Naive thymus-derived CD8-positive, alpha-beta T cell (primary cell): ENCODE results near the gene UBE2E3. TPM values are rescaled to one million over a fixed set of nuclear protein-coding genes. Genes with fewer than 3 reads are reported as not detected.
"Not testable (repeated sequence)": the region's sequence is repeated elsewhere in the genome, so short reads cannot be mapped to it uniquely, and the experiment has no call there.

Experiments used
- ATAC-seq, 2 donors: fragments of 150-1000 bp; cut with Tn5 transposase in 1 of 2; sonication (Bioruptor Pico), chemical (Tn5 transposase) in 1 of 2; 1 replicate in 1 of 2; 2 replicates in 1 of 2; pipeline ENCODE4 v1.10.0; 2021; ENCODE audit warnings: mild to moderate bottlenecking in 2 of 2, moderate library complexity in 2 of 2
- POLR2A ChIA-PET: fragments of 350-600 bp; sonication (Branson Sonifier 250); formaldehyde crosslinking; loops from one replicate; lab custom pipeline; 2021; ENCODE audit warnings: antibody characterized with exemption; lab: Charles Lee
- DNase-seq, 10 donors: peaks; one replicate each; pipeline versions ENCODE4 v3.0.0 to v3.0.0-alpha.2; 2020 to 2022
- H3K27ac Mint-ChIP-seq, 10 donors: one replicate each; pipeline ENCODE4 v1.8.0; 2020 to 2022; ENCODE audit warnings: mild to moderate bottlenecking in 10 of 10, mixed read lengths in 10 of 10, moderate library complexity in 4 of 10, inconsistent platforms in 1 of 10
- H3K27me3 Mint-ChIP-seq, 5 donors: one replicate each; pipeline ENCODE4 v1.8.0; 2021 to 2022; ENCODE audit warnings: mixed read lengths in 5 of 5
- H3K36me3 Mint-ChIP-seq, 3 donors: one replicate each; pipeline ENCODE4 v1.8.0; 2020 to 2022; ENCODE audit warnings: mixed read lengths in 3 of 3, mild to moderate bottlenecking in 2 of 3, inconsistent platforms in 1 of 3
- H3K4me1 Mint-ChIP-seq, 4 donors: one replicate each; pipeline ENCODE4 v1.8.0; 2021 to 2022; ENCODE audit warnings: mixed read lengths in 4 of 4
- H3K4me3 Mint-ChIP-seq, 10 donors: one replicate each; pipeline ENCODE4 v1.8.0; 2020 to 2022; ENCODE audit warnings: mild to moderate bottlenecking in 10 of 10, mixed read lengths in 10 of 10, moderate library complexity in 6 of 10, inconsistent platforms in 1 of 10
- H3K9me3 Mint-ChIP-seq, 9 donors: one replicate each; pipeline ENCODE4 v1.8.0; 2020 to 2022; ENCODE audit warnings: mixed read lengths in 9 of 9, mild to moderate bottlenecking in 3 of 9, inconsistent platforms in 1 of 9, moderate library complexity in 1 of 9
- polyA plus RNA-seq, 3 donors: library from polyadenylated mRNA; unstranded; fragments of 300-500 nt; fragmentation: Illumina TruSeq; gene quantifications; one replicate each; pipeline ENCODE4 v1.2.3, GENCODE V29; 2021
- total RNA-seq, 8 experiments: library from RNA in 2 of 8; stranded (reverse) in 2 of 8; gene quantifications; one replicate each; pipeline ENCODE4 v1.2.3 and lab custom pipeline; 2021 to 2026

The UBE2E3 gene
- 10 to 100 TPM; 24.5 to 25.0 TPM for total RNA-seq
- 10 to 100 TPM; 39.8 to 55.7 (median 44.8) TPM for polyA plus RNA-seq
- 9.5 to 14.9 (median 13.6) reads per million in 6 experiments for total RNA-seq (lab: John Stamatoyannopoulos, UW)

DNA sequence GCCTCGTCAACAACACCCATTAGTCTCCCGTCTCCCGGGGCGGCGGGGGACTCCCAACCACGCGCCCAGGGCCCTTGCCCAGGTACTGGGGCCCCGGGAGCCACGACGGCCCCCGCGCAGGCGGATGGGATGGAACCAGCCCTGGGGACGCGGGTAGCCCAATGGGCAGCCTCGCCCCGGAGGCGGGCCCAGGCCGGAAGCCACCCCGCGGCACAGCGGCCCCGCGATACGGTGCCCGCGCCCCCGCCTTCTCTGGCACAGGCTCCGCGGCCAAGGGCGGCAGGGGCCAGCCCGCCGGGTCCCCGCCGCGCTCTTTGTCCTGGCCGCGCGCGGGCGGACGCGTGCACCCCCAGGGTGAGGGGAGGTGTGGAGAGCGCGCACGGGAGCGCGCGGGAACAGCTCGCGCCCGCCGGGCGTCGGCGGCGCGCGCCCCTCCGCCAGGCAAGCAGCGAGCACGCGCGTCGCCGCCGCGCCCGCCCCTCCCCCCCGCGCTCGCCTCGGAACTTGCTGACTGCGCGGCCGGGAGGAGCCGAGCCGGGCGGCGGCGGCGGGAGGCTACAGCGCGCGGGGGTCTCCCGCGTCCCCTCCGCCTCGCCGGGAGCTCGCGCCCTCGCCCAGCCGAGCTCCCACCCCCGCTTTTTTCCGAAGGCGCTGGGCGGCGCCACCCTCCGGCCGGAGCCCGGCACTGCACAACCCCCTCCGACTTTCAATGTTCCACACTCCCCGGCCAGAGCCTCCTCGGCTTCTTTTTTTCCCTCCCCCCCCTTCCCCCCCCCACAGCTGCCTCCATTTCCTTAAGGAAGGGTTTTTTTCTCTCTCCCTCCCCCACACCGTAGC, at the start of gene UBE2E3:
Gene UBE2E3 (plus strand): TSS at position 500 of the 837 bp plus-strand sequence. CDS start 1,438 bp downstream, outside the sequence.
- no peaks in the 10 kb centered on the region for H3K27me3 Mint-ChIP-seq
- peak within 1 kb of the TSS; percentile 91 to 98 (median 96) for H3K4me3 Mint-ChIP-seq
- H3K27ac Mint-ChIP-seq = peak within 1 kb of the TSS; percentile 93 to 99 (median 94)
- DNase-seq = peak; percentile 70 to 87 (median 80)
- POLR2A ChIA-PET = interaction anchor here (0.6 to 1.9 kb wide), 11 partner anchors 8 to 1053 kb away, joined by 3 to 5 read pairs (median 4); partner anchors contain the start of genes CWC22 and ITGA4
- peaks cover 0 to 5% (median 3%) of the 10 kb centered on the region in 3 donors for H3K36me3 Mint-ChIP-seq
- H3K4me1 Mint-ChIP-seq = peaks cover 9 to 46% (median 38%) of the 10 kb centered on the region in 4 donors
- no peaks in the 10 kb centered on the region for H3K9me3 Mint-ChIP-seq
- ATAC-seq = peak; percentile 76 to 81

DNA sequence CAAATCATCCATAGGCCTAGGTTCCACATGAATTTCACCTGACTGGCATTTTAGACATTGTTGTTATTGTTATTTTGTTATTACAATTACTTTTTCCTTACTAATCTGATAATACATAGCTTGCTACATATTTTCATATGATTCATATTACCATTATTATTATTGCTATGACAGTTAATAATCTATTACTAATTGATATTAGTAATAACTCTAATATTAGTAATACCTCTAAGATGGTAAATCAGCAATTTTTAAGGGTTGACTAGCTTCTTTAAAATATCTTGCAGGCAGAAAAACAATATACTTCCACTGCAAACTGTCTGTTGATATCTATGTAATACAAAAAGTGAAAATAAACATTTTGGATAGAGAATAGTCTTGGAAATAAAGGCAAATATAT, 48.6 kb upstream of the UBE2E3 start:
- no peaks in the 10 kb centered on the region for H3K36me3 Mint-ChIP-seq
- no peak for ATAC-seq
- POLR2A ChIA-PET = no interaction called here
- no peak for DNase-seq
- H3K27ac Mint-ChIP-seq = no peak overlapping the region
- no peak overlapping the region for H3K4me3 Mint-ChIP-seq
- H3K4me1 Mint-ChIP-seq = no peaks in the 10 kb centered on the region
- H3K9me3 Mint-ChIP-seq = no peaks in the 10 kb centered on the region
- H3K27me3 Mint-ChIP-seq = peaks cover 0 to 4% (median 2%) of the 10 kb centered on the region in 5 donors

DNA sequence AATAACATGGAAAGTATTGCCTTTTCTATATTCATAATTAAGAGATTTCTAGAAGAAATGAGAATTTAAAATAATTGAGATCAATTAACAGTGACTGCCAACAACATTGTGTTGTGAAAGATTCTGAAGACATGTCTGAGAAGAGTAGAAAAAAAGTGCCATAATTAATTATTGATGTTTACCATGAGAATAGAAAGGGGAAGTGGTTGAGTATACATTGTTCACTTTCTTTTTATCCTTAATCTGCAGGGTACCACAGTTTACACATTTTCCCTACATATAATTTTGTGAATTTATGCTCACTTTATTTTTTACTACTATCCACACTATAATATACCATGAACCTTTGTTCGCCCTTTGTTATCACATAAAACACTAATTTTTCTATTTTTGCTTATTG, 47.1 kb upstream of the UBE2E3 start:
- DNase-seq = no peak
- no peak for ATAC-seq
- H3K4me1 Mint-ChIP-seq = peaks cover 0 to under 1% (median 0%) of the 10 kb centered on the region in 4 donors
- H3K27me3 Mint-ChIP-seq = peaks cover 0 to 3% (median 2%) of the 10 kb centered on the region in 5 donors
- POLR2A ChIA-PET = no interaction called here
- no peaks in the 10 kb centered on the region for H3K36me3 Mint-ChIP-seq
- H3K27ac Mint-ChIP-seq = no peak overlapping the region
- no peaks in the 10 kb centered on the region for H3K9me3 Mint-ChIP-seq
- H3K4me3 Mint-ChIP-seq = no peak overlapping the region

DNA sequence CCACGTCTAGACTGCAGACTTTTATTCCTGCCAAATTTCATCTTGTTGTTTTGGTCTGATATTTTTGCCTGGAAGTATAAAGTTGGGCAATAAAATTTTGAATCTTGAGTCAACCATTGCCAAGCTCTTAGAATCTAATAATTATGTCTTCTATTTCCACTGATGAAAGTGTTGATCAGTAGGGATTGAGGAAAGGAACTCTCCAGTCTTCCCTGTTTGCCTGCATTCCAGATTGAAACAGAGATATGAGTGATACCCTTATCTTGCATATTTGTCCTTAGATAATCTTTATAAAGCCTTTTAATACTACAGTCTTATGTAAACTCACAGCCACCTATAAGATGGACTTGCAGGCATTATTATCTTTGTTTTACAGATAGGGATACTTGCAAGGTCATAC, 45.5 kb upstream of the UBE2E3 start:
- DNase-seq = no peak
- Mint-ChIP-seq H3K36me3 (peaks cover 0 to 7% (median 0%) of the 10 kb centered on the region in 3 donors), H3K27ac (no peak overlapping the region), H3K9me3 (peaks cover 0 to 2% (median 0%) of the 10 kb centered on the region in 9 donors), H3K27me3 (peaks cover 4 to 9% (median 8%) of the 10 kb centered on the region in 5 donors), H3K4me3 (no peak overlapping the region), H3K4me1 (peaks cover 0 to 2% (median 0%) of the 10 kb centered on the region in 4 donors)
- POLR2A ChIA-PET = no interaction called here
- ATAC-seq = no peak

DNA sequence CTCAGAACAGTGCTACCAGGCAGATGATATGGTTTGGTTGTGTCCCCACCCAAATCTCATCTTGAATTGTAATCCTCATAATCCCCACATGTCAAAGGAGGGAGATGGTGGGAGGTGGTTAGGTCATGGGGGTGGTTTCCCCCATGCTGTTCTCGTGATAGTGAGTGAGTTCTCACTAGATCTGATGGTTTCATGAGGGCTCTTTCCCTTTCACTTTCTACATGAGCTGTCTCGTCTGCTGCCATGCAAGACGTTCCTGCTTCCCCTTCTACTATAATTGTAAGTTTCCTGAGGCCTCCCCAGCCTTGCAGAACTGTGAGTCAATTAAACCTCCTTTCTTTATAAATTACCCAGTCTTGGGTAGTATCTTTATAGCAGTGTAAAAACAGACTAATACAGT, 42.9 kb upstream of the UBE2E3 start:
- H3K27me3 Mint-ChIP-seq = peaks cover 8 to 13% (median 9%) of the 10 kb centered on the region in 5 donors
- POLR2A ChIA-PET = interaction anchor here (0.8 kb wide), 1 partner anchor 43 kb away, joined by 3 read pairs; the partner anchor contains the start of gene UBE2E3
- not testable (repeated sequence) for H3K9me3 Mint-ChIP-seq, H3K4me1 Mint-ChIP-seq
- DNase-seq = peak in 3 of 10 donors; percentile 0 to 5 (median 4)
- peak; percentile 29 to 35 for ATAC-seq
- H3K36me3 Mint-ChIP-seq = peaks cover 0 to 10% (median 0%) of the 10 kb centered on the region in 3 donors
- H3K4me3 Mint-ChIP-seq = peak overlapping the region in 3 of 10 donors; percentile 23 to 44 (median 36)
- H3K27ac Mint-ChIP-seq = peak overlapping the region in 1 of 10 donors; percentile 61

DNA sequence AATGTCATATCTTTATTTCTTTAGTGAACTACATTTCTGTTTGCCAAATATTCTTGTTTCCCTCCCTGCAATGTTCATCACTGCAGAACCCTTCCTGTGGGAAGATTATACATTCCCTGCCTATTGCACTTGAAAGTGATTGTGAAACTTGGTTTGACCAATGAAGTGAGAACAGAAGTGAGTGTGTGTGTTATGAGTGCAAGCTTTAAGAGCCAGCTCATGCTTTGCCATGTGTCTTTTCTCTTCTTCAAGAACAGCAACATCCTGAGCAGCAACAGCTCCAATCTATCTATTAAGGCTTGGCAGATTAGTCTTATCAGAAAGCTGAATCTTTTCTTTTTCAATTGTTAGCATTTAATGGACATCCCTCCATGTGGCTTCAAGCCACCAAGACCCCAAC, 42.0 kb upstream of the UBE2E3 start:
- Mint-ChIP-seq H3K9me3 (peaks cover 0 to 3% (median 0%) of the 10 kb centered on the region in 9 donors), H3K4me3 (peak overlapping the region in 2 of 10 donors; percentile 7 to 32), H3K4me1 (peaks cover 0 to 2% (median under 1%) of the 10 kb centered on the region in 4 donors), H3K36me3 (peaks cover 0 to 10% (median 0%) of the 10 kb centered on the region in 3 donors), H3K27me3 (peaks cover 8 to 13% (median 9%) of the 10 kb centered on the region in 5 donors), H3K27ac (peak overlapping the region in 1 of 10 donors; percentile 5)
- ATAC-seq (no peak), DNase-seq (no peak)
- POLR2A ChIA-PET = no interaction called here

DNA sequence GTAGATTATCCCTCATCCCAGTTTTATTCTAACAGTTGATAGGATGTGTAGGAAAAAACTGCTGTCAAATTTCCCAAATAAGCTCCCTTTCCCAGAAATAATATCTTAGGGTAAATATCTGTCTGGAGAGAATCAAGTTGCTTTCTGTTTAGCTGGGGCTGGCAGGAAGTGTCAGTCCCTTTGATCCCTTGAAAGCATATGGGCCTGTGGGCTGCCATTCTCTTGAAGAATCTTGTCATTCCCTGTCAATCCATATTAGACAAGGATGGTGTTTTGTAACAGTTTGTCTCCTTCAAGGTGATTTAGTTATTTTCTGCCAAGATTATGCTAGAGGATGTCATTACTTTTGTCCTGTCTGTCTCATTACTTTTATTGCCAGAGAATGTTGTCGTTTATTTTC, 37.1 kb upstream of the UBE2E3 start:
- no peak for DNase-seq
- H3K4me1 Mint-ChIP-seq = peaks cover 0 to 2% (median under 1%) of the 10 kb centered on the region in 4 donors
- POLR2A ChIA-PET = no interaction called here
- peaks cover 0 to 3% (median 0%) of the 10 kb centered on the region in 9 donors for H3K9me3 Mint-ChIP-seq
- H3K36me3 Mint-ChIP-seq = peaks cover 0 to 10% (median 0%) of the 10 kb centered on the region in 3 donors
- ATAC-seq = no peak
- no peak overlapping the region for H3K27ac Mint-ChIP-seq
- peaks cover 8 to 29% (median 11%) of the 10 kb centered on the region in 5 donors for H3K27me3 Mint-ChIP-seq
- no peak overlapping the region for H3K4me3 Mint-ChIP-seq

DNA sequence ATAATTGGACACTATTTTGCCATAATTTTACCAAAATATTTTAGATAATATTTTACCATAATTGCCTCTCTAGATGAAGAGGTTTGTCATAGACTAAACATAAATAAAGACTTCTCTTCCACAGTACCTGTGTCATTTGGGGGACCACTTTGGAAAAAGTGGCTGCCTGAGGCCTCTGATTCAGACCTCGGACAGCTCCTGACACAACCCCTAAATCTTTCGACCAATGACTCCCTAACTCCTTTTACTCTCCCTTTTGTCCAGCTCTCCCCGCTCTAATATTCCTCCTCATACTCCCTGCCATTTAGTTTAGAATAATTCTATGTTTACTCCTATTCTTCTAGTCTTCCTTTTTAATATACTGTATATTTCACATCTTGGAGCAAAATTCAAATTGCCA, 36.0 kb upstream of the UBE2E3 start:
- H3K4me1 Mint-ChIP-seq = peaks cover 0 to 2% (median 0%) of the 10 kb centered on the region in 4 donors
- POLR2A ChIA-PET = no interaction called here
- DNase-seq (no peak), ATAC-seq (no peak)
- H3K4me3 Mint-ChIP-seq = no peak overlapping the region
- H3K27me3 Mint-ChIP-seq = peaks cover 7 to 29% (median 9%) of the 10 kb centered on the region in 5 donors
- peaks cover 0 to 8% (median 0%) of the 10 kb centered on the region in 3 donors for H3K36me3 Mint-ChIP-seq
- H3K9me3 Mint-ChIP-seq = peaks cover 0 to 3% (median 0%) of the 10 kb centered on the region in 9 donors
- no peak overlapping the region for H3K27ac Mint-ChIP-seq

DNA sequence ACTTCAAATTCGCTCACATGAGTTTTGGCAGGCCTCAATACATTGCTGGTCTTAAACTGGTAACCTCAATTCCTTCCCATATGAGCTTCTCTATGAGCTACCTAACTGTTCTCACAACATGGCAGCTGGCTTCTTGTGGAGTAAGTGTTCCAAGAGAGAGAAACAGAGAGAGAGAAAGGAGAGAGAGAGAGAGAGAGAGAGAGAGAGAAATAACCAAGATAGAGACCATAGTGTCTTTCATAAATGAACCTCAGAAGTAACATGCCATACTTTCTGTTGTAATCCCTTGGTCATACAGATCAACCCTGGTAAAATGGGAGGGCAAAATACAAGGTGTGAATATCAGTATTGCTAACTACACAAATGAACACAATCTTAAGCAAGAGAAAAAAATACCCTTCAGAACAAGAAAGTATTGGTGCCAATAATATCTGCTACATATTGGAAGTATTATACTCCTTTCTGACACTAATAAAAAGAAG, 33.2 kb upstream of the UBE2E3 start:
- Mint-ChIP-seq H3K27me3 (peaks cover 4 to 35% (median 14%) of the 10 kb centered on the region in 5 donors), H3K4me1 (peaks cover 0 to 2% (median 0%) of the 10 kb centered on the region in 4 donors), H3K36me3 (no peaks in the 10 kb centered on the region), H3K4me3 (no peak overlapping the region), H3K27ac (no peak overlapping the region), H3K9me3 (no peaks in the 10 kb centered on the region)
- ATAC-seq (no peak), DNase-seq (no peak)
- POLR2A ChIA-PET = interaction anchor here (0.7 kb wide), 1 partner anchor 693 kb away, joined by 3 read pairs; no protein-coding TSS in a partner anchor

DNA sequence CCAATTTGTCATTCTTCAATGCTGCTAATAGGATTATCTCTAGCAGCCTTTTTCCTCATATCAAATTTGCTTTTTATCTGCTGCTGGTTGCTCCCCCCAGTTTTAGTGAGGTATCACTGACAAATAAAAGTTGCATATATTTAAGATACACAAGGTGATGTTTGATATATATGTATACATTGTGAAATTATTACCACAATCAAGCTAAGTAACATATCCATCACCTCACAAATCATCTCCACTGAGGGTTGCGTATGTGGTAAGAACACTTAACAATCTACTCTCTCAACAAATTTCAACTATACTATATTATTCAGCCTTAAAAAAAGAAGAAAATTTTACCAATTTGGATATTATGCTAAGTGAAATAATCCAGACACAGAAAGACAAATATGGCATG, 30.5 kb upstream of the UBE2E3 start:
- POLR2A ChIA-PET = interaction anchor here (0.6 kb wide), 1 partner anchor 1008 kb away, joined by 3 read pairs; no protein-coding TSS in a partner anchor
- ATAC-seq = no peak
- no peak for DNase-seq
- no peak overlapping the region for H3K4me3 Mint-ChIP-seq
- no peaks in the 10 kb centered on the region for H3K4me1 Mint-ChIP-seq
- H3K9me3 Mint-ChIP-seq = no peaks in the 10 kb centered on the region
- peaks cover 4 to 49% (median 17%) of the 10 kb centered on the region in 5 donors for H3K27me3 Mint-ChIP-seq
- H3K36me3 Mint-ChIP-seq = no peaks in the 10 kb centered on the region
- H3K27ac Mint-ChIP-seq = peak overlapping the region in 1 of 10 donors; percentile 61

DNA sequence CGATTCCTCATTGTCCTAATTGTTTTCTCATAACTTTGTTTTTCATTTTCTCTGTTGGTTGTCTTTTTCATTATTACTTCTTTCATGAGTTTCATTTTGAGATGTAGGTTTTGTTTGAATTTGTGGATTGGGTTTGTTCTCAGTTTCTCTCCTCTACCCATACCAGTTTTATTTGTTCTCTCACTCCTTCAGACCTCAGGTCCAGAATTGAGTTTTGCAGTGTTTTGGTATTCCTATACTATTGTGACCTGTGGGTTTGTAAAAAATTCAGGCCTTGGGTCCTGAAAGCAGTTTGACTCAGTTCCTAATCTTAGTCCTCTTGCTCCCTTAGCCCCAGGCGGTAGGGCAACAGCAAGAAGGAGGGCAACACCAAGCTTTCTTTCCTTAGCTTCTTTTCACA, 28.3 kb upstream of the UBE2E3 start:
- no peak for DNase-seq
- no peak overlapping the region for H3K27ac Mint-ChIP-seq
- H3K4me3 Mint-ChIP-seq = no peak overlapping the region
- POLR2A ChIA-PET = no interaction called here
- no peaks in the 10 kb centered on the region for H3K36me3 Mint-ChIP-seq
- ATAC-seq = no peak
- no peaks in the 10 kb centered on the region for H3K4me1 Mint-ChIP-seq
- peaks cover 4 to 45% (median 17%) of the 10 kb centered on the region in 5 donors for H3K27me3 Mint-ChIP-seq
- H3K9me3 Mint-ChIP-seq = no peaks in the 10 kb centered on the region

DNA sequence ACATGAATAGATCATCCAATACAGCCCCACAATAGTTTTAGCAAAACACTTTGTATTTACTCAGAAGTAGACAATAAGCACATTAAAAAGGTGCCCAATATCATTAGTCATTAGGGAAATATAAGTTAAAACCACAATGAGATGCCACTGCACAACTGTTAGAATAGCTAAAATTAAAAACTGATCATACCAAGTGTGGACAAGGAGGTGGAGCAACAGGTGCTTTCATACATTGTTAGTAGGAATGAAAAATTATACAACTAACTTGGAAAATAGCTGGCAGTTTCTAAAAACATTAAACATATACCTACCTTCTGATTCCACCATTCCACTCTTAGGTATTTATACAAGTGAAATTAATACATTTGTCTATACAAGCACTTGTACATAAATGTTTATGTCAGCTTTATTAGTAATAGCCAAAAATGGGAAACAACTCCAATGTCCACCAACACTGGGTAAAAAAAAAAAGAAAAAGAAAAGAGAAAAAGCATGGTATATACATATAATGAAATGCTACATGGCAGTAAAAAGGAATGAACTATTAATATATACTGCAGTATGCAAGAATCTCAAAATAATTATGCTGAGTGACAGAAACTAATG, 27.6 kb upstream of the UBE2E3 start:
- H3K4me1 Mint-ChIP-seq = no peaks in the 10 kb centered on the region
- ATAC-seq = no peak
- POLR2A ChIA-PET = no interaction called here

More for the DNA sequence above, 27.6 kb upstream of the UBE2E3 start:
- Mint-ChIP-seq H3K36me3 (no peaks in the 10 kb centered on the region), H3K9me3 (no peaks in the 10 kb centered on the region), H3K27ac (peak overlapping the region in 1 of 10 donors; percentile 38), H3K27me3 (peaks cover 6 to 37% (median 15%) of the 10 kb centered on the region in 5 donors), H3K4me3 (no peak overlapping the region)
- DNase-seq = no peak
